B cell (primary cell): ENCODE data around the gene TEX51. TPM values are rescaled to one million over a fixed set of nuclear protein-coding genes. Genes with fewer than 3 reads are reported as not detected.

Source experiments
- ATAC-seq: fragments of 200-7000 bp; cut with Tn5 transposase; one replicate; pipeline ENCODE4 v1.10.0; 2021; ENCODE audit warnings: low read depth, mild to moderate bottlenecking, moderate number of reproducible peaks, moderate library complexity
- CTCF ChIA-PET: fragments of 350-600 bp; sonication (Branson Sonifier 250); formaldehyde crosslinking; loops from one replicate; lab custom pipeline; 2021; ENCODE audit warnings: antibody characterized with exemption, inconsistent platforms; lab: Charles Lee
- POLR2A ChIA-PET: fragments of 350-600 bp; sonication (Branson Sonifier 250); formaldehyde crosslinking; loops from one replicate; lab custom pipeline; 2021; ENCODE audit warnings: antibody characterized with exemption; lab: Charles Lee
- DNase-seq: peaks from one replicate; pipeline ENCODE4 v3.0.0; 2013
- H2AFZ ChIP-seq: 2 replicates; pipeline ENCODE4 v1.6.1; 2012; ENCODE audit warnings: mild to moderate bottlenecking, low read depth, low read length; ENCODE audit not compliant: insufficient read depth, poor library complexity, severe bottlenecking
- H3K27ac ChIP-seq, 2 donors: 1 replicate in 1 of 2; 2 replicates in 1 of 2; pipeline ENCODE4 v1.5.1; 2012 to 2013; ENCODE audit warnings: low read length in 2 of 2, mild to moderate bottlenecking in 2 of 2, moderate library complexity in 1 of 2
- H3K27me3 ChIP-seq, 4 experiments: fragments of 200-600 bp in 1 of 4; sonication (generic) in 1 of 4; replicated peaks in 1 of 4; 1 replicate in 2 of 4; 2 replicates in 2 of 4; pipeline versions ENCODE4 v1.6.1 to v1.7.0; 2013 to 2016; ENCODE audit warnings: low read length in 3 of 4, mild to moderate bottlenecking in 2 of 4, mixed read lengths in 1 of 4, moderate library complexity in 1 of 4; ENCODE audit not compliant: insufficient read depth in 4 of 4, control insufficient read depth in 3 of 4; ENCODE audit errors: control extremely low read depth in 1 of 4
- H3K36me3 ChIP-seq, 2 experiments: replicated peaks in 1 of 2; 1 replicate in 1 of 2; 2 replicates in 1 of 2; pipeline versions ENCODE4 v1.6.1 to v1.7.1; 2013; ENCODE audit warnings: low read length in 1 of 2; ENCODE audit not compliant: insufficient read depth in 2 of 2, control insufficient read depth in 1 of 2; ENCODE audit errors: control extremely low read depth in 1 of 2, extremely low read depth in 1 of 2
- H3K4me1 ChIP-seq, 2 donors: fragments of 200-600 bp in 1 of 2; sonication (generic) in 1 of 2; 1 replicate in 1 of 2; 2 replicates in 1 of 2; pipeline versions ENCODE4 v1.5.1 to v1.6.1; 2013 to 2017; ENCODE audit warnings: low read length in 2 of 2; ENCODE audit not compliant: control insufficient read depth in 2 of 2, insufficient read depth in 2 of 2
- H3K4me2 ChIP-seq: replicated peaks from 2 replicates; pipeline ENCODE3; 2012; ENCODE audit warnings: mild to moderate bottlenecking, low read depth, low read length; ENCODE audit not compliant: poor library complexity, severe bottlenecking
- H3K4me3 ChIP-seq, 5 experiments: fragments of 200-600 bp in 1 of 5; sonication (generic) in 1 of 5; 1 replicate in 3 of 5; 2 replicates in 2 of 5; pipeline versions ENCODE4 v1.5.1 to v1.7.0; 2011 to 2016; ENCODE audit warnings: low read length in 4 of 5, mild to moderate bottlenecking in 4 of 5, low read depth in 2 of 5, control low read depth in 1 of 5, moderate library complexity in 1 of 5; ENCODE audit not compliant: insufficient read depth in 1 of 5; ENCODE audit errors: control extremely low read depth in 1 of 5, extremely low read depth in 1 of 5
- H3K79me2 ChIP-seq: fragments of 200-600 bp; sonication (generic); one replicate; pipeline ENCODE4 v1.6.0; 2016; ENCODE audit warnings: low read length; ENCODE audit not compliant: control insufficient read depth, insufficient read depth
- H3K9ac ChIP-seq: fragments of 200-600 bp; sonication (generic); 2 replicates; pipeline ENCODE4 v1.6.1; 2017; ENCODE audit warnings: mild to moderate bottlenecking, low read length, moderate library complexity
- H3K9me3 ChIP-seq, 3 donors: one replicate each; pipeline versions ENCODE4 v1.6.1 to v1.7.1; 2013; ENCODE audit warnings: low read length in 2 of 3; ENCODE audit not compliant: control insufficient read depth in 2 of 3, insufficient read depth in 1 of 3; ENCODE audit errors: control extremely low read depth in 1 of 3
- H4K20me1 ChIP-seq: 2 replicates; pipeline ENCODE4 v1.6.0; 2012; ENCODE audit warnings: mild to moderate bottlenecking, low read length; ENCODE audit not compliant: insufficient read depth, control insufficient read depth, poor library complexity, severe bottlenecking
- H3K27ac Mint-ChIP-seq: one replicate; pipeline ENCODE4 v1.8.0; 2021; ENCODE audit warnings: mixed read lengths
- H3K27me3 Mint-ChIP-seq: one replicate; pipeline ENCODE4 v1.8.0; 2021; ENCODE audit warnings: mixed read lengths
- H3K4me1 Mint-ChIP-seq: one replicate; pipeline ENCODE4 v1.8.0; 2021; ENCODE audit warnings: mixed read lengths
- H3K4me3 Mint-ChIP-seq: one replicate; pipeline ENCODE4 v1.8.0; 2021; ENCODE audit warnings: mixed read lengths
- H3K9me3 Mint-ChIP-seq: one replicate; pipeline ENCODE4 v1.8.0; 2022; ENCODE audit warnings: mixed read lengths; ENCODE audit not compliant: insufficient read depth
- EZH2 ChIP-seq: IDR thresholded peaks from 2 replicates; pipeline ENCODE4 v1.6.1; 2012; ENCODE audit warnings: borderline replicate concordance, low read depth, mild to moderate bottlenecking, moderate library complexity, low read length; ENCODE audit not compliant: insufficient read depth, poor library complexity, severe bottlenecking
- WGBS: methylation state at CpG from one replicate; pipeline ENCODE4 v1.1.5; 2013; ENCODE audit warnings: missing lambda C conversion rate; ENCODE audit not compliant: insufficient coverage; 5-methylcytosine and 5-hydroxymethylcytosine counted together
- intact Hi-C: fragments of 100-400 bp; cut with micrococcal nuclease; formaldehyde crosslinking; loops from one replicate; pipeline ENCODE4 v1.10.0; 2022
- polyA plus RNA-seq: library from polyadenylated mRNA; depleted of rRNA; stranded (reverse); fragments of >200 nt; gene quantifications from 2 replicates; pipeline ENCODE4 v1.2.3, GENCODE V29; 2012
- total RNA-seq, 2 donors: library from RNA; stranded (reverse); fragments of 120-200 nt in 1 of 2; gene quantifications; 1 replicate in 1 of 2; 2 replicates in 1 of 2; pipeline versions ENCODE4 v1.2.3 to v1.2.4, GENCODE V29; 2013 to 2022
- TF ChIP-seq, protein P1 (sequence below): fragments of 200-600 bp; IDR thresholded peaks from one replicate; pipeline ENCODE4 v1.8.0; 2022; ENCODE audit warnings: antibody characterized with exemption, mild to moderate bottlenecking

TEX51 gene
- total and polyA plus RNA-seq, 2 donors (not counting 1 experiment from before 2014, with no cell fraction given) = not detected

- 90% methylated on average over 4 of the region's 4 CpGs for WGBS
- CTCF ChIA-PET = no interaction called here
- Histone ChIP-seq H2AFZ (no peak overlapping the region), H3K4me1 (no peaks in the 10 kb centered on the region), H3K27ac (no peak overlapping the region), H3K36me3 (no peaks in the 10 kb centered on the region), H3K79me2 (no peaks in the 10 kb centered on the region), H3K4me3 (no peak overlapping the region), H3K27me3 (no peaks in the 10 kb centered on the region), H3K4me2 (no peak overlapping the region), H4K20me1 (no peaks in the 10 kb centered on the region), H3K9ac (no peak overlapping the region), H3K9me3 (peaks cover 0 to 26% (median 10%) of the 10 kb centered on the region in 3 donors)
- DNase-seq (no peak), ATAC-seq (no peak)
- Mint-ChIP-seq H3K4me3 (no peak overlapping the region), H3K27me3 (no peaks in the 10 kb centered on the region), H3K9me3 (peaks cover 12% of the 10 kb centered on the region), H3K4me1 (no peaks in the 10 kb centered on the region), H3K27ac (no peak overlapping the region)
- intact Hi-C loops = no loop called here
- POLR2A ChIA-PET = no interaction called here
- TF ChIP-seq EZH2 = no peak
- TF ChIP-seq, protein P1, sequence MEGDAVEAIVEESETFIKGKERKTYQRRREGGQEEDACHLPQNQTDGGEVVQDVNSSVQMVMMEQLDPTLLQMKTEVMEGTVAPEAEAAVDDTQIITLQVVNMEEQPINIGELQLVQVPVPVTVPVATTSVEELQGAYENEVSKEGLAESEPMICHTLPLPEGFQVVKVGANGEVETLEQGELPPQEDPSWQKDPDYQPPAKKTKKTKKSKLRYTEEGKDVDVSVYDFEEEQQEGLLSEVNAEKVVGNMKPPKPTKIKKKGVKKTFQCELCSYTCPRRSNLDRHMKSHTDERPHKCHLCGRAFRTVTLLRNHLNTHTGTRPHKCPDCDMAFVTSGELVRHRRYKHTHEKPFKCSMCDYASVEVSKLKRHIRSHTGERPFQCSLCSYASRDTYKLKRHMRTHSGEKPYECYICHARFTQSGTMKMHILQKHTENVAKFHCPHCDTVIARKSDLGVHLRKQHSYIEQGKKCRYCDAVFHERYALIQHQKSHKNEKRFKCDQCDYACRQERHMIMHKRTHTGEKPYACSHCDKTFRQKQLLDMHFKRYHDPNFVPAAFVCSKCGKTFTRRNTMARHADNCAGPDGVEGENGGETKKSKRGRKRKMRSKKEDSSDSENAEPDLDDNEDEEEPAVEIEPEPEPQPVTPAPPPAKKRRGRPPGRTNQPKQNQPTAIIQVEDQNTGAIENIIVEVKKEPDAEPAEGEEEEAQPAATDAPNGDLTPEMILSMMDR = no peak
These were observed 22.1 kb upstream of the TEX51 start for GRCh38 chr2:126876631-126877030.

GRCh38 chr2:126877041-126877440, 21.6 kb upstream of the TEX51 start:
- H3K4me3 Mint-ChIP-seq = no peak overlapping the region
- H3K27ac Mint-ChIP-seq = no peak overlapping the region
- ATAC-seq (no peak), DNase-seq (no peak)
- H3K4me1 ChIP-seq = no peaks in the 10 kb centered on the region
- H3K27ac ChIP-seq = no peak overlapping the region
- ChIA-PET CTCF (no interaction called here), POLR2A (no interaction called here)
- no peak overlapping the region for H2AFZ ChIP-seq
- H3K9ac ChIP-seq = no peak overlapping the region
- no peaks in the 10 kb centered on the region for H3K79me2 ChIP-seq
- H3K36me3 ChIP-seq = no peaks in the 10 kb centered on the region
- no peaks in the 10 kb centered on the region for H3K27me3 Mint-ChIP-seq
- intact Hi-C loops = no loop called here
- no peak overlapping the region for H3K4me2 ChIP-seq
- WGBS = 97% methylated on average over 3 of the region's 5 CpGs
- H3K9me3 ChIP-seq = peaks cover 0 to 26% (median 10%) of the 10 kb centered on the region in 3 donors
- peaks cover 12% of the 10 kb centered on the region for H3K9me3 Mint-ChIP-seq
- H3K27me3 ChIP-seq = no peaks in the 10 kb centered on the region
- no peaks in the 10 kb centered on the region for H3K4me1 Mint-ChIP-seq
- no peak overlapping the region for H3K4me3 ChIP-seq
- no peaks in the 10 kb centered on the region for H4K20me1 ChIP-seq
- no peak for TF ChIP-seq EZH2
- TF ChIP-seq, protein P1 = no peak
